Neural progenitor cell (in vitro differentiated cells): ENCODE results near the gene RABGGTA.

Experiments
- EZH2 ChIP-seq: fragments of 200-600 bp; sonication (generic); IDR thresholded peaks from 2 replicates; pipeline ENCODE4 v1.6.1; 2017; ENCODE audit warnings: antibody characterized with exemption, mild to moderate bottlenecking, moderate library complexity
- EZH2phosphoT487 ChIP-seq: fragments of 200-600 bp; sonication (generic); IDR thresholded peaks from 2 replicates; pipeline ENCODE4 v1.6.1; 2017; ENCODE audit warnings: antibody characterized with exemption
- TF ChIP-seq, protein P1 (sequence below): fragments of 200-600 bp; sonication (generic); IDR thresholded peaks from 2 replicates; pipeline ENCODE4 v1.5.1; 2017; ENCODE audit warnings: antibody characterized with exemption, mild to moderate bottlenecking

DNA sequence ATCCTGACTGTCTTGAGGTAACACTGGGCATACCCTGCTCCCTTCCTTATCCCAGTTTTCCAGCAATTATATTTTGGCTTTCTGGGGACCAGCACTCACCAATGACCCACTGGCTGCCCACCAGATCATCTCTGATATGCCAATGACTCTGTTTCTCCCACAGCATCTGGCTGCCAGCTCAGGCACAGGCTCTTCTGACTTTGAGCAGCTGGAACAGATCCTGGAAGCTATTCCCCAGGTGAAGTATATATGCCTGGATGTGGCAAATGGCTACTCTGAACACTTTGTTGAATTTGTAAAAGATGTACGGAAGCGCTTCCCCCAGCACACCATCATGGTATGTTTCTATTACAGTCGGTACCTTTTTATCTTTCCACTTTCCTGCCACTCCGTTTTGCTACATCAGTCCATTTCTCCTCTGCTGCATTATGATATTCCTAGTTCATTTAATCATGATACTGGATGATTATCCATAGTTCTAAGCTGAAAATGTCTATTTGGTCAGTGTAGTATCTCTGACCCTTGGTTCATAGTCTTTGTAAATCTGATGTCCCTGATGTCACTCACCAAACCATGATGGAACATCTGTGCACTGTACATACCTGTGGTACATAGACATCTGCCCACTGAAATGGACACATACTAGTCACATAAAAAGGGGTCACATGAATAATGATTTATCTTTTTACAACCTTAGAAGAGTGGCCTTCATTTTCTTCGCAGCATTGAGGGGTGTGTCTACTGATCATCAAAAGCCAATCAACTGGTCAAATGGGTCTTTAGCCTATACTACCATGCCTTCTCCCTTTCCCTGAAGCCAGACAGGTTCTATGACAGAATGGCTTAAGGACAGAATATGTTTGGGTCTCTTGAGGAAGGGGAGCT lies 35.4 kb downstream of the RABGGTA start:
- no peak for TF ChIP-seq EZH2
- TF ChIP-seq, protein P1, sequence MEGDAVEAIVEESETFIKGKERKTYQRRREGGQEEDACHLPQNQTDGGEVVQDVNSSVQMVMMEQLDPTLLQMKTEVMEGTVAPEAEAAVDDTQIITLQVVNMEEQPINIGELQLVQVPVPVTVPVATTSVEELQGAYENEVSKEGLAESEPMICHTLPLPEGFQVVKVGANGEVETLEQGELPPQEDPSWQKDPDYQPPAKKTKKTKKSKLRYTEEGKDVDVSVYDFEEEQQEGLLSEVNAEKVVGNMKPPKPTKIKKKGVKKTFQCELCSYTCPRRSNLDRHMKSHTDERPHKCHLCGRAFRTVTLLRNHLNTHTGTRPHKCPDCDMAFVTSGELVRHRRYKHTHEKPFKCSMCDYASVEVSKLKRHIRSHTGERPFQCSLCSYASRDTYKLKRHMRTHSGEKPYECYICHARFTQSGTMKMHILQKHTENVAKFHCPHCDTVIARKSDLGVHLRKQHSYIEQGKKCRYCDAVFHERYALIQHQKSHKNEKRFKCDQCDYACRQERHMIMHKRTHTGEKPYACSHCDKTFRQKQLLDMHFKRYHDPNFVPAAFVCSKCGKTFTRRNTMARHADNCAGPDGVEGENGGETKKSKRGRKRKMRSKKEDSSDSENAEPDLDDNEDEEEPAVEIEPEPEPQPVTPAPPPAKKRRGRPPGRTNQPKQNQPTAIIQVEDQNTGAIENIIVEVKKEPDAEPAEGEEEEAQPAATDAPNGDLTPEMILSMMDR, result no peak
- TF ChIP-seq EZH2phosphoT487, result no peak
